ENCODE data around the gene CLDN20. TPM values are rescaled to one million over a fixed set of nuclear protein-coding genes. Genes with fewer than 3 reads are reported as not detected.

Gene CLDN20
- total and polyA plus RNA-seq, 2 of the 8 experiments (the other 6 are each of a cell fraction or from before 2014, with no cell fraction given), result not detected

DNA sequence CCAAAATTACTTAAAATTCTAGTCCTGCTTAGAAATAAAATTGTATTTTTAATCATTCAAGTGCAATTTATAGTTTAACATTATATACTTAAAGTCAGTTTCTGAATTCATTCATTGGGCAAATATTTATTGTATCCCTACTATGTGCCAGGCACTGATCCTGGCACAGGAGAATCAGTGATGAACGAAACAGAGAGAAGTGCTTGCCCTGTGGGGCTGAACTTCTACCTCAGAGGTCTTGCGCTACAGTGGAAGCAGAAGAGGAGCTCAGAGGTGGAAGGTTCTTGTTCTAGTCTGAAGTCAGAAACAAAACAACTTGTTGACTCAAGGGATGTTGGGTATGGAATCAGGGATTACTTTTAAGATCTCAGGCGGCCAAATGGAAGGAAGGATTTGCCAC lies 6.0 kb downstream of the CLDN20 start:
- CTCF ChIA-PET (ENCODE audit: partially characterized antibody), result interaction anchor here (0.6 to 3.6 kb wide), 9 partner anchors 8 to 652 kb away, joined by 3 to 10 read pairs (median 4); no protein-coding TSS in a partner anchor
- TF ChIP-seq POU5F1 (IDR thresholded peaks at IDR 0.05; ENCODE audit: low read depth, low read length), result no peak
- no peak for TF ChIP-seq ZNF274 (IDR thresholded peaks at IDR 0.05; ENCODE audit: borderline replicate concordance, extremely low read depth, low read length)
- TF ChIP-seq SP4 (IDR thresholded peaks at IDR 0.05; ENCODE audit: low read length), result no peak
- TF ChIP-seq, protein P1, sequence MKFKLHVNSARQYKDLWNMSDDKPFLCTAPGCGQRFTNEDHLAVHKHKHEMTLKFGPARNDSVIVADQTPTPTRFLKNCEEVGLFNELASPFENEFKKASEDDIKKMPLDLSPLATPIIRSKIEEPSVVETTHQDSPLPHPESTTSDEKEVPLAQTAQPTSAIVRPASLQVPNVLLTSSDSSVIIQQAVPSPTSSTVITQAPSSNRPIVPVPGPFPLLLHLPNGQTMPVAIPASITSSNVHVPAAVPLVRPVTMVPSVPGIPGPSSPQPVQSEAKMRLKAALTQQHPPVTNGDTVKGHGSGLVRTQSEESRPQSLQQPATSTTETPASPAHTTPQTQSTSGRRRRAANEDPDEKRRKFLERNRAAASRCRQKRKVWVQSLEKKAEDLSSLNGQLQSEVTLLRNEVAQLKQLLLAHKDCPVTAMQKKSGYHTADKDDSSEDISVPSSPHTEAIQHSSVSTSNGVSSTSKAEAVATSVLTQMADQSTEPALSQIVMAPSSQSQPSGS (IDR thresholded peaks at IDR 0.05; ENCODE audit: low read length), result no peak
- TF ChIP-seq SIX5 (IDR thresholded peaks at IDR 0.05; ENCODE audit: low read depth, low read length), result no peak
- TF ChIP-seq RAD21 (IDR thresholded peaks at IDR 0.05 in 1 of 2, conservative IDR thresholded peaks at IDR 0.05 in 1 of 2; ENCODE audit: low read depth in 2 of 2, low read length in 2 of 2), result no peak
- no peak for TF ChIP-seq JUND (IDR thresholded peaks at IDR 0.05; ENCODE audit: low read length)
- TF ChIP-seq, protein P2, sequence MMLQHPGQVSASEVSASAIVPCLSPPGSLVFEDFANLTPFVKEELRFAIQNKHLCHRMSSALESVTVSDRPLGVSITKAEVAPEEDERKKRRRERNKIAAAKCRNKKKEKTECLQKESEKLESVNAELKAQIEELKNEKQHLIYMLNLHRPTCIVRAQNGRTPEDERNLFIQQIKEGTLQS (IDR thresholded peaks at IDR 0.05; ENCODE audit: insufficient read depth, low read depth, low read length), result no peak
- TF ChIP-seq EZH2 (IDR thresholded peaks at IDR 0.05; ENCODE audit: low read depth, low read length, severe bottlenecking), result no peak
- no peak for TF ChIP-seq ASH2L (IDR thresholded peaks at IDR 0.05; ENCODE audit: low read length)
- WGBS, 2 experiments (ENCODE audit: extremely low coverage in 1 of 2, insufficient coverage in 1 of 2, insufficient read length in 1 of 2, insufficient replicate concordance in 2 of 2, low coverage in 1 of 2, low lambda C conversion rate in 2 of 2, missing lambda C conversion rate in 1 of 2), result 85% methylated on average over 3 of the region's 3 CpGs; no CpG with 5 or more reads in 1 of the 2 experiments

More for the DNA sequence above, 6.0 kb downstream of the CLDN20 start:
- H2AFZ ChIP-seq (ENCODE audit: low read length), result no peak overlapping the region
- no peaks in the 10 kb centered on the region for H3K27me3 ChIP-seq (replicated peaks in 1 of 4; ENCODE audit: control insufficient read depth in 3 of 4, extremely low read depth in 1 of 4, insufficient read depth in 3 of 4, low read length in 3 of 4)
- no peak overlapping the region for H3K56ac ChIP-seq (replicated peaks; ENCODE audit: insufficient read length, low read depth, low read length)
- no peak overlapping the region for H3K14ac ChIP-seq (ENCODE audit: insufficient read length)
- H3K23me2 ChIP-seq (ENCODE audit: low read depth, low read length), result no peaks in the 10 kb centered on the region
- no peak overlapping the region for H4K8ac ChIP-seq (ENCODE audit: extremely low read depth, insufficient read depth, low read length)
- no peak overlapping the region for H2BK15ac ChIP-seq (ENCODE audit: low read length)
- H3K4ac ChIP-seq (replicated peaks; ENCODE audit: insufficient read length, low read depth, low read length), result no peak overlapping the region
- H2BK12ac ChIP-seq (ENCODE audit: low read depth, low read length), result no peak overlapping the region
- no peak for FAIRE-seq
- H3K4me2 ChIP-seq (ENCODE audit: insufficient read depth in 1 of 2, low read depth in 2 of 2, low read length in 2 of 2), result no peak overlapping the region
- no peaks in the 10 kb centered on the region; the same call in 1 of the 2 replicates for H3K79me1 ChIP-seq (ENCODE audit: low read depth, low read length)
- H4K5ac ChIP-seq (ENCODE audit: insufficient read length, low read depth, low read length), result no peak overlapping the region
- no peak overlapping the region for H3K23ac ChIP-seq (ENCODE audit: insufficient read length)
- no peaks in the 10 kb centered on the region; a peak in 1 of 4 replicates for H3K79me2 ChIP-seq (ENCODE audit: control insufficient read depth in 1 of 2, insufficient read depth in 2 of 2, low read length in 2 of 2)
- no peak overlapping the region for H3K18ac ChIP-seq (ENCODE audit: extremely low read depth, low read length)
- no peak overlapping the region for H2BK5ac ChIP-seq (ENCODE audit: low read depth, low read length)
- H3K4me3 ChIP-seq (ENCODE audit: extremely low read depth in 1 of 4, insufficient read depth in 2 of 4, low read depth in 3 of 4, low read length in 4 of 4), result no peak overlapping the region
- peaks cover 2 to 6% (median 3%) of the 10 kb centered on the region in 4 experiments; a peak in 5 of 7 replicates for H3K4me1 ChIP-seq (replicated peaks in 1 of 4; ENCODE audit: control insufficient read depth in 3 of 4, insufficient read depth in 4 of 4, low read length in 3 of 4)
- no peaks in the 10 kb centered on the region for H4K20me1 ChIP-seq (replicated peaks in 1 of 2; ENCODE audit: control insufficient read depth in 1 of 2, insufficient read depth in 2 of 2, low read length in 2 of 2)
- no peak overlapping the region for H2AK5ac ChIP-seq (ENCODE audit: low read depth, low read length)
- peaks cover 0 to 4% of the 10 kb centered on the region in 2 experiments; a peak in 2 of 4 replicates for H3K9me3 ChIP-seq (ENCODE audit: insufficient read depth in 2 of 2, low read depth in 1 of 2, low read length in 1 of 2)
- no peak overlapping the region for H4K91ac ChIP-seq (replicated peaks; ENCODE audit: insufficient read length, low read length)
- no peak overlapping the region for H3K27ac ChIP-seq (ENCODE audit: low read depth, low read length)
- no peak for DNase-seq (ENCODE audit: low read depth in 1 of 2, low spot score in 2 of 2)
- no peak overlapping the region for H2BK120ac ChIP-seq (replicated peaks; ENCODE audit: low read depth, low read length)
- no peak overlapping the region for H2BK20ac ChIP-seq (ENCODE audit: low read length)
- H3K36me3 ChIP-seq (ENCODE audit: control insufficient read depth in 2 of 4, insufficient read depth in 4 of 4, low read length in 3 of 4), result peaks cover 0 to 19% (median 6%) of the 10 kb centered on the region in 4 experiments; a peak in 4 of 8 replicates
- H3K9ac ChIP-seq (replicated peaks in 1 of 4; ENCODE audit: extremely low read depth in 1 of 4, low read depth in 3 of 4, low read length in 3 of 4), result no peak overlapping the region
- POLR2A ChIA-PET (ENCODE audit: partially characterized antibody), result interaction anchor here (1.2 kb wide), 1 partner anchor 75 kb away, joined by 3 read pairs; no protein-coding TSS in a partner anchor

Measured in H1 (cell line).